OCI-LY7 (cell line): ENCODE data around the gene PFKFB4.

Experiments used
- EZH2phosphoT487 ChIP-seq: fragments of 200-600 bp; sonication (generic); IDR thresholded peaks from 2 replicates; pipeline ENCODE4 v1.6.1; 2018; ENCODE audit warnings: low read depth, borderline replicate concordance, mild to moderate bottlenecking, mixed run types, antibody characterized with exemption, low read length, moderate library complexity, mixed read lengths
- TF ChIP-seq, protein P1 (sequence below): fragments of 200-600 bp; sonication (generic); conservative IDR thresholded peaks from 2 replicates; pipeline ENCODE4 v1.5.1; 2014; ENCODE audit warnings: mild to moderate bottlenecking, antibody characterized with exemption, low read length, moderate library complexity, mixed read lengths

DNA sequence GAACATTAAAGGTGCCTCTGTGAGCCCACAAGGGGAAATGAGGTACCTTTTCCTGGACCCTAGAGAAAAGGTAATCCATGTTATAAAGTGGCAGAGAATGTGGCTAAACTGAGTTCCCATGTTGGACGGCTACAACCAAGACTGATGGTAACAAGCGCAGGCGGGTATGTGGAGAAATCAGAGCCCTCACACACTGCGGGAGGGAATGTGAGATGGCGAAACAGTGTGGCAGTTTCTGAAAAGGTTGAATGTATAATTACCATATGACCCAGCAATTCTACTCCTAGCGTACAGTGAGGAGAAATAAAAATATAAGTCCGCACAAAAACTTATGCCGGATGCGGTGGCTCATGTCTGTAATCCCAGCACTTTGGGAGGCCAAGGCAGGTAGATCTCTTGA, 28.6 kb downstream of the PFKFB4 start:
- TF ChIP-seq, protein P1, sequence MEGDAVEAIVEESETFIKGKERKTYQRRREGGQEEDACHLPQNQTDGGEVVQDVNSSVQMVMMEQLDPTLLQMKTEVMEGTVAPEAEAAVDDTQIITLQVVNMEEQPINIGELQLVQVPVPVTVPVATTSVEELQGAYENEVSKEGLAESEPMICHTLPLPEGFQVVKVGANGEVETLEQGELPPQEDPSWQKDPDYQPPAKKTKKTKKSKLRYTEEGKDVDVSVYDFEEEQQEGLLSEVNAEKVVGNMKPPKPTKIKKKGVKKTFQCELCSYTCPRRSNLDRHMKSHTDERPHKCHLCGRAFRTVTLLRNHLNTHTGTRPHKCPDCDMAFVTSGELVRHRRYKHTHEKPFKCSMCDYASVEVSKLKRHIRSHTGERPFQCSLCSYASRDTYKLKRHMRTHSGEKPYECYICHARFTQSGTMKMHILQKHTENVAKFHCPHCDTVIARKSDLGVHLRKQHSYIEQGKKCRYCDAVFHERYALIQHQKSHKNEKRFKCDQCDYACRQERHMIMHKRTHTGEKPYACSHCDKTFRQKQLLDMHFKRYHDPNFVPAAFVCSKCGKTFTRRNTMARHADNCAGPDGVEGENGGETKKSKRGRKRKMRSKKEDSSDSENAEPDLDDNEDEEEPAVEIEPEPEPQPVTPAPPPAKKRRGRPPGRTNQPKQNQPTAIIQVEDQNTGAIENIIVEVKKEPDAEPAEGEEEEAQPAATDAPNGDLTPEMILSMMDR, result no peak
- no peak for TF ChIP-seq EZH2phosphoT487
